ENCODE data around the gene CAMK1D.

The CAMK1D gene

DNA sequence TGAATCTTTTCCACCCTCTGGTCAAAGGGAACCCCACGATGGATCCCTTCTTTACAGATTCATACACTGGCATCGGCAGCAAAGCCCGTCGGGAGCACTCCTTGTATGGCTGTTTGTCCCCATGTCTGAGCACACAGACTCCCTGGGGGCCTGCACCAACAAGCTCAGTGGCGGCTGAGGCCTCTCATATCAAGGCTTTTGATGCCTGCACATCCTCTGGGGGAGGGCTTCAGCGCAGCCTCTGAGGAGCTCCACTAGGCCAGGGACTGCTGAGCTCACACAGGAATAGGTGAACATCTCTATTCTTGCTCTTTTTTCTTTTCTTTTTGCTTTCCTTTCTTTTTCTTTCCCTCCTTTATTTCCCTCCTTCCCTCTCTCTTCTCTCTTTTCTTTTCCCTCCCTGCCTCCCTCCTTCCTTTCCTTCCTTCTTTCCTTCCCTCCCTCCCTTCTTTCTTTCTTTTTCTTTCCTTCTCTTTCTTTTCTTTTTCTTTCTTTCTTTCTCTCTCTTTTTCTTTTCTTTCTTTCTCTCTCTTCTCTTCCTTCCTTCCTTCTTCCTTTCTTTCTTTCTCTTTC lies 477.5 kb downstream of the CAMK1D start:
- Histone ChIP-seq H3K27ac (ENCODE audit: low read length) (no peak overlapping the region), H3K9me3 (ENCODE audit: control insufficient read depth in 2 of 2, low read length in 2 of 2) (no peaks in the 10 kb centered on the region), H3K9ac (ENCODE audit: low read length in 2 of 2) (no peak overlapping the region), H3K4me3 (ENCODE audit: low read length in 2 of 2) (no peak overlapping the region), H3K36me3 (ENCODE audit: control insufficient read depth in 2 of 2, insufficient read depth in 2 of 2, low read length in 2 of 2) (peaks cover 3 to 15% of the 10 kb centered on the region in 2 donors), H3K27me3 (ENCODE audit: control insufficient read depth in 1 of 2, insufficient read depth in 2 of 2, low read length in 2 of 2) (no peaks in the 10 kb centered on the region), H3K4me1 (ENCODE audit: control insufficient read depth, insufficient read depth, low read length) (peaks cover 20% of the 10 kb centered on the region)

- no peak overlapping the region for H3K4me3 ChIP-seq (ENCODE audit: low read length in 2 of 2)
- H3K27ac ChIP-seq (ENCODE audit: low read length) = no peak overlapping the region
- no peaks in the 10 kb centered on the region for H3K9me3 ChIP-seq (ENCODE audit: control insufficient read depth in 2 of 2, low read length in 2 of 2)
- H3K9ac ChIP-seq (ENCODE audit: low read length in 2 of 2) = no peak overlapping the region
- H3K4me1 ChIP-seq (ENCODE audit: control insufficient read depth, insufficient read depth, low read length) = peaks cover 3% of the 10 kb centered on the region
- peaks cover 3 to 15% of the 10 kb centered on the region in 2 donors for H3K36me3 ChIP-seq (ENCODE audit: control insufficient read depth in 2 of 2, insufficient read depth in 2 of 2, low read length in 2 of 2)
- H3K27me3 ChIP-seq (ENCODE audit: control insufficient read depth in 1 of 2, insufficient read depth in 2 of 2, low read length in 2 of 2) = no peaks in the 10 kb centered on the region
Observed at GRCh38 chr10:12828736-12829135, 479.4 kb downstream of the CAMK1D start.

DNA sequence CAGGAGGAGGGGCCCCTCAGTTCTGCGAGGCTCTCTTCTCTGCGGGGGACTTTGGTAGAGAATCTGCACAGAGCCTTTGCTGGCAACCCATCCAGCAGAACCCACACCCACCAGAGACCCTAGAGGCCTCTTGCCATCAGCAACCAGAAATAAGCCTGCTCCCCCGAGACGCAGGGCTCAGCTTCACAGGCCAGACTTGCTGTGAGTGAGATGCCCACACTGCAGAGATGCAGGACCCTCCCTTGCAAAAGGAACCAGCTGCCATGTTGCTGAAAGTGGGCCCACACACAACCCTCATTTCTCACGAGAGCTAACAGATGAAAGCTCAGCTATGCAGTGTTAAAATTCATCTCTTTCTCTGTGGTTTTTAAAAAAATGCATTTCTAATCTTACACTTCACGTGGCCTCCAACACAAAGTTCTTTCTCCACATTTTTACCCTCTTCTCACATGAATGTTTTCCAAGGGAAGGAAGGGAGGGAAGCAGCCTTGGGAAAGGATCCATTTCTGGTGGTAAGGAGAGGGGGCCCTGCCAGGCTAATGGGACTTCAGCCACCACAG lies 480.6 kb downstream of the CAMK1D start:
- Histone ChIP-seq H3K4me1 (ENCODE audit: control insufficient read depth, insufficient read depth, low read length) (no peaks in the 10 kb centered on the region), H3K4me3 (ENCODE audit: low read length in 2 of 2) (no peak overlapping the region), H3K27me3 (ENCODE audit: control insufficient read depth in 1 of 2, insufficient read depth in 2 of 2, low read length in 2 of 2) (no peaks in the 10 kb centered on the region), H3K27ac (ENCODE audit: low read length) (no peak overlapping the region), H3K36me3 (ENCODE audit: control insufficient read depth in 2 of 2, insufficient read depth in 2 of 2, low read length in 2 of 2) (peaks cover 0 to 15% of the 10 kb centered on the region in 2 donors), H3K9me3 (ENCODE audit: control insufficient read depth in 2 of 2, low read length in 2 of 2) (no peaks in the 10 kb centered on the region), H3K9ac (ENCODE audit: low read length in 2 of 2) (no peak overlapping the region)

- Histone ChIP-seq H3K4me1 (ENCODE audit: control insufficient read depth, insufficient read depth, low read length) (no peaks in the 10 kb centered on the region), H3K9me3 (ENCODE audit: control insufficient read depth in 2 of 2, low read length in 2 of 2) (no peaks in the 10 kb centered on the region), H3K27ac (ENCODE audit: low read length) (no peak overlapping the region), H3K9ac (ENCODE audit: low read length in 2 of 2) (no peak overlapping the region), H3K4me3 (ENCODE audit: low read length in 2 of 2) (no peak overlapping the region), H3K27me3 (ENCODE audit: control insufficient read depth in 1 of 2, insufficient read depth in 2 of 2, low read length in 2 of 2) (no peaks in the 10 kb centered on the region), H3K36me3 (ENCODE audit: control insufficient read depth in 2 of 2, insufficient read depth in 2 of 2, low read length in 2 of 2) (peaks cover 0 to 9% of the 10 kb centered on the region in 2 donors)
Observed at GRCh38 chr10:12832096-12832495, 482.7 kb downstream of the CAMK1D start.

- no peak overlapping the region for H3K27ac ChIP-seq (ENCODE audit: low read length)
- H3K4me1 ChIP-seq (ENCODE audit: control insufficient read depth, insufficient read depth, low read length) = no peaks in the 10 kb centered on the region
Observed at GRCh38 chr10:12833451-12833850, 484.1 kb downstream of the CAMK1D start.

GRCh38 chr10:12834116-12834665 lies 484.8 kb downstream of the CAMK1D start:
- no peaks in the 10 kb centered on the region for H3K4me1 ChIP-seq (ENCODE audit: control insufficient read depth, insufficient read depth, low read length)
- H3K27ac ChIP-seq (ENCODE audit: low read length) = no peak overlapping the region
- no peak overlapping the region for H3K4me3 ChIP-seq (ENCODE audit: low read length in 2 of 2)
- H3K36me3 ChIP-seq (ENCODE audit: control insufficient read depth in 2 of 2, insufficient read depth in 2 of 2, low read length in 2 of 2) = peaks cover 0 to 7% of the 10 kb centered on the region in 2 donors
- H3K9me3 ChIP-seq (ENCODE audit: control insufficient read depth in 2 of 2, low read length in 2 of 2) = no peaks in the 10 kb centered on the region
- no peak overlapping the region for H3K9ac ChIP-seq (ENCODE audit: low read length in 2 of 2)
- H3K27me3 ChIP-seq (ENCODE audit: control insufficient read depth in 1 of 2, insufficient read depth in 2 of 2, low read length in 2 of 2) = no peaks in the 10 kb centered on the region

More at GRCh38 chr10:12833451-12833850, 484.1 kb downstream of the CAMK1D start:
- no peaks in the 10 kb centered on the region for H3K9me3 ChIP-seq (ENCODE audit: control insufficient read depth in 2 of 2, low read length in 2 of 2)
- H3K4me3 ChIP-seq (ENCODE audit: low read length in 2 of 2) = no peak overlapping the region
- no peaks in the 10 kb centered on the region for H3K27me3 ChIP-seq (ENCODE audit: control insufficient read depth in 1 of 2, insufficient read depth in 2 of 2, low read length in 2 of 2)
- peaks cover 0 to 7% of the 10 kb centered on the region in 2 donors for H3K36me3 ChIP-seq (ENCODE audit: control insufficient read depth in 2 of 2, insufficient read depth in 2 of 2, low read length in 2 of 2)
- no peak overlapping the region for H3K9ac ChIP-seq (ENCODE audit: low read length in 2 of 2)

DNA sequence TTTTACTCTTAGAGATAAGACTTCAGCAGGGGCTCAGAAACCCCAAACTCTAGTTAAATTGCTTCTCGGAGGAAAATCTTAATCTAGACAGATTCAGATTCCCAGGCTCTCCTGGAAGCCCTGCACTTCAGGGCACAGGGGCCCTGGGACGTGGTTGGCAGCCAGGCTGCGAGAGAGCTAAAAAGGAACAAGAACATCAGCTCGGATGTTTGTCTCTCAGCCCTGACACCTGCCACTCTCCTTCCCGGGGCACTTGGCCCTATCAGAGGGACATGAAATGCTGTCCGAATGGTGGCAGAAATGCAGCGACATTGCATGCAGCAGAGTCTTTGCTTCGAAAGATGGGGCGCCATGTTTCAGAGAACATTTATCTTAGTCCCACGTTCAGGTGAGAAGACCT lies 485.4 kb downstream of the CAMK1D start:
- Histone ChIP-seq H3K27me3 (ENCODE audit: control insufficient read depth in 1 of 2, insufficient read depth in 2 of 2, low read length in 2 of 2) (no peaks in the 10 kb centered on the region), H3K9ac (ENCODE audit: low read length in 2 of 2) (no peak overlapping the region), H3K4me3 (ENCODE audit: low read length in 2 of 2) (no peak overlapping the region), H3K9me3 (ENCODE audit: control insufficient read depth in 2 of 2, low read length in 2 of 2) (no peaks in the 10 kb centered on the region), H3K36me3 (ENCODE audit: control insufficient read depth in 2 of 2, insufficient read depth in 2 of 2, low read length in 2 of 2) (peaks cover 0 to 5% of the 10 kb centered on the region in 2 donors), H3K4me1 (ENCODE audit: control insufficient read depth, insufficient read depth, low read length) (peaks cover under 1% of the 10 kb centered on the region), H3K27ac (ENCODE audit: low read length) (no peak overlapping the region)

DNA sequence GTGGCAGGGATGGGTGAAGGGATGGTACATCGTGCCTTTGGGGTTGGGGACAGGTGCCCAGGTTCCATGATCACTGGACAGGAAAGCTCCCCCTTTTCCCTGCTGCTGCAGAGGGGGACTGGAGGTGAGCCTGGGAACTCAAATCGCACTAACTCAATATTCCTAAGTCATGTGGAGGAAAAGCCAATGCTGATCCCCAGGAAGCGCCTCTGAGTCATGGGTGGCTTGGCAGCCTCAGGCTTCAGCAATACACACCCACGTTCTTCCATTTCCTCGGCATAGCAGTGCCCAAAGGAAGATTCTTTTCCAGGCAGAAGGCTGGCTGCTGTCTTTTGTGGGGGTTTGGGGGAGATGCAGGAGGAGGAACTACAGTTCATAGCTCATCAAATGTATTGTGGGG lies 486.4 kb downstream of the CAMK1D start:
- Histone ChIP-seq H3K9me3 (ENCODE audit: control insufficient read depth in 2 of 2, low read length in 2 of 2) (no peaks in the 10 kb centered on the region), H3K9ac (ENCODE audit: low read length in 2 of 2) (no peak overlapping the region), H3K4me1 (ENCODE audit: control insufficient read depth, insufficient read depth, low read length) (peaks cover 5% of the 10 kb centered on the region), H3K27ac (ENCODE audit: low read length) (no peak overlapping the region), H3K27me3 (ENCODE audit: control insufficient read depth in 1 of 2, insufficient read depth in 2 of 2, low read length in 2 of 2) (no peaks in the 10 kb centered on the region), H3K4me3 (ENCODE audit: low read length in 2 of 2) (no peak overlapping the region), H3K36me3 (ENCODE audit: control insufficient read depth in 2 of 2, insufficient read depth in 2 of 2, low read length in 2 of 2) (peaks cover 0 to 3% of the 10 kb centered on the region in 2 donors)

DNA sequence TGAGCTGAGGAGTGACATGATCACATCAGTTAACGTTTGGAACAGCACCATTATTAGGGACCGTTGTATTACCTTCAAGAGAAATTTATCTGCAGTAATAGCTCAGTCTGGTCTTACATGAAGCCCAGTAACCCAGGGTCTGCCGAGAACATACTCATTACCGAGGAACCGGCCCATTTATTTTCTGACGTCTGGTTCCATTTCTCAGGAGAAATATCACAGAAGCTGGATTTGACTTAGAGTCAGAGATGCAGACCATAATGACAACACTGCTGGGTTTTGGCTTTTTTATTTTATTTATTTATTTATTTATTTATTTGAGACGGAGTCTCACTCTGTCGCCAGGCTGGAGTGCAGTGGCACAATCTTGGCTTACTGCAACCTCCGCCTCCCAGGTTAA lies 489.0 kb downstream of the CAMK1D start:
- no peak overlapping the region for H3K4me3 ChIP-seq (ENCODE audit: low read length in 2 of 2)
- H3K36me3 ChIP-seq (ENCODE audit: control insufficient read depth in 2 of 2, insufficient read depth in 2 of 2, low read length in 2 of 2) = no peaks in the 10 kb centered on the region
- no peak overlapping the region for H3K9ac ChIP-seq (ENCODE audit: low read length in 2 of 2)
- no peaks in the 10 kb centered on the region for H3K27me3 ChIP-seq (ENCODE audit: control insufficient read depth in 1 of 2, insufficient read depth in 2 of 2, low read length in 2 of 2)
- H3K9me3 ChIP-seq (ENCODE audit: control insufficient read depth in 2 of 2, low read length in 2 of 2) = no peaks in the 10 kb centered on the region
- no peak overlapping the region for H3K27ac ChIP-seq (ENCODE audit: low read length)
- H3K4me1 ChIP-seq (ENCODE audit: control insufficient read depth, insufficient read depth, low read length) = peaks cover 5% of the 10 kb centered on the region

- H3K27me3 ChIP-seq (ENCODE audit: control insufficient read depth in 1 of 2, insufficient read depth in 2 of 2, low read length in 2 of 2) = no peaks in the 10 kb centered on the region
- H3K9me3 ChIP-seq (ENCODE audit: control insufficient read depth in 2 of 2, low read length in 2 of 2) = no peaks in the 10 kb centered on the region
- H3K9ac ChIP-seq (ENCODE audit: low read length in 2 of 2) = no peak overlapping the region
- peaks cover 5% of the 10 kb centered on the region for H3K4me1 ChIP-seq (ENCODE audit: control insufficient read depth, insufficient read depth, low read length)
- H3K36me3 ChIP-seq (ENCODE audit: control insufficient read depth in 2 of 2, insufficient read depth in 2 of 2, low read length in 2 of 2) = no peaks in the 10 kb centered on the region
- H3K27ac ChIP-seq (ENCODE audit: low read length) = no peak overlapping the region
- no peak overlapping the region for H3K4me3 ChIP-seq (ENCODE audit: low read length in 2 of 2)
Observed at GRCh38 chr10:12838995-12839927, 489.9 kb downstream of the CAMK1D start.

Measured in stomach smooth muscle (tissue), 2 donors.